ENCODE results near the gene SAPCD2.

Gene SAPCD2

DNA sequence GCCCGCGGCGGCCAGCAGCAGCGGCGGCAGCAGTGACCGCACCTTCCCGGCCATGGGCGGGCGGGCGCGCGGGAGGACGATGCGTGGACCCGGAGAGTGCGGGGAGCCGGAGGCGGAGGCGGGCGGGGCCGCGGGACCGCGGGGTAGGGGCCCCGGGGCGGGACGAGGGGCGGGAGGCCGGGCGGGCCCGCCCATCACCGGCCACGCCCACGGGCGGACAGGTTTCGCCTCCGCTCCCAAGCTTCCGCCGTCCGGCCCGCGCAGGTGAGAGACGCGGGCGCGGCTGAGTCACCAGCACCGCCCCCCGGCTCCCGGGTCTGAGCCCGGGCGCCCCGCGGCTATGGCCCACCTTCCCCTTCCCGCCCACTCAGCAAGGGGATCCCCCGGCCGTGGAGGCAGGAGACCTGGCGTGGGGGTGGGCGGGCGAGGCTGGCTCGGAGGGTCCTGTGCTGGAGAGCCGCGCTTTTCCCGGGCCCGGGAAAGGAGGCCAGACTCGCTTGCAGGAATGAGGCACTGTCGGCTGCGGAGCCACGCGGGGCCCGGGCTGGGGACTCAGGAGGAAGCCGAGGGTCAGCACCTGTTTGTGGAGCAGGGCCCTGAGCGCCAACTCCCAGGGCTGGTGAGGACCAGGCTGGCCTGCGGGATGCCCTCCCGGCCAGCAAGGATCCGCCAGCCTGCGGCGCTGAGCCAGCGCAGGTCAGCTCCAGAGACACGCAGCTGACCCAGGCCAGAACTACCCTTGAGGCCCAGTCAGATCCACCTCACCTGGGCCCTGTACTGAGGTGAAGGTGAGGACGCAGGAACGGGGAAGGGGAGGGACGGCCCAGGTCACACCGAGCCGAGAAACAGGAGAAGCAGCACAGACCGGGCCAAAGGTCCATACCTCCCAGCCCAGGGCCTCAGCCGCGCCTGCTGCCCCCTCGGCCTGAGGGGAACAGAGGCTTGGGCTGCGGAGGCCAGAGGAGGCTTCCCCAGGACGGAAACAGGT, 16.1 kb downstream of the SAPCD2 start, which contains the start of gene ENTPD2 (continued):
- TF ChIP-seq, protein P1, sequence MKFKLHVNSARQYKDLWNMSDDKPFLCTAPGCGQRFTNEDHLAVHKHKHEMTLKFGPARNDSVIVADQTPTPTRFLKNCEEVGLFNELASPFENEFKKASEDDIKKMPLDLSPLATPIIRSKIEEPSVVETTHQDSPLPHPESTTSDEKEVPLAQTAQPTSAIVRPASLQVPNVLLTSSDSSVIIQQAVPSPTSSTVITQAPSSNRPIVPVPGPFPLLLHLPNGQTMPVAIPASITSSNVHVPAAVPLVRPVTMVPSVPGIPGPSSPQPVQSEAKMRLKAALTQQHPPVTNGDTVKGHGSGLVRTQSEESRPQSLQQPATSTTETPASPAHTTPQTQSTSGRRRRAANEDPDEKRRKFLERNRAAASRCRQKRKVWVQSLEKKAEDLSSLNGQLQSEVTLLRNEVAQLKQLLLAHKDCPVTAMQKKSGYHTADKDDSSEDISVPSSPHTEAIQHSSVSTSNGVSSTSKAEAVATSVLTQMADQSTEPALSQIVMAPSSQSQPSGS (tag by site-specific recombination; IDR thresholded peaks at IDR 0.05; ENCODE audit: low read depth), result no peak
- no peak for TF ChIP-seq ZNF777 (tag by site-specific recombination; IDR thresholded peaks at IDR 0.05; ENCODE audit: borderline replicate concordance)
- no peak for TF ChIP-seq ZNF654 (tag by site-specific recombination; IDR thresholded peaks at IDR 0.05; ENCODE audit: low read depth)
- no peak for TF ChIP-seq SETDB1 (IDR thresholded peaks at IDR 0.05; ENCODE audit: insufficient read length, low read length)
- peak; percentile 80 for TF ChIP-seq KLF1 (tag by site-specific recombination; IDR thresholded peaks at IDR 0.05)
- TF ChIP-seq, protein P2, sequence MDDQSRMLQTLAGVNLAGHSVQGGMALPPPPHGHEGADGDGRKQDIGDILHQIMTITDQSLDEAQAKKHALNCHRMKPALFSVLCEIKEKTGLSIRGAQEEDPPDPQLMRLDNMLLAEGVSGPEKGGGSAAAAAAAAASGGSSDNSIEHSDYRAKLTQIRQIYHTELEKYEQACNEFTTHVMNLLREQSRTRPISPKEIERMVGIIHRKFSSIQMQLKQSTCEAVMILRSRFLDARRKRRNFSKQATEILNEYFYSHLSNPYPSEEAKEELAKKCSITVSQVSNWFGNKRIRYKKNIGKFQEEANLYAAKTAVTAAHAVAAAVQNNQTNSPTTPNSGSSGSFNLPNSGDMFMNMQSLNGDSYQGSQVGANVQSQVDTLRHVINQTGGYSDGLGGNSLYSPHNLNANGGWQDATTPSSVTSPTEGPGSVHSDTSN (CRISPR knock-in tag; IDR thresholded peaks at IDR 0.05), result no peak
- peak; percentile 94 for TF ChIP-seq ZFHX2 (tag by site-specific recombination; conservative IDR thresholded peaks at IDR 0.05)
- no peak for TF ChIP-seq ZNF596 (tag by site-specific recombination; IDR thresholded peaks at IDR 0.05)
- TF ChIP-seq ZNF433 (tag by site-specific recombination; IDR thresholded peaks at IDR 0.05; ENCODE audit: low read depth), result no peak
- TF ChIP-seq ZNF121 (tag by site-specific recombination; IDR thresholded peaks at IDR 0.05), result no peak
- TF ChIP-seq, protein P3, sequence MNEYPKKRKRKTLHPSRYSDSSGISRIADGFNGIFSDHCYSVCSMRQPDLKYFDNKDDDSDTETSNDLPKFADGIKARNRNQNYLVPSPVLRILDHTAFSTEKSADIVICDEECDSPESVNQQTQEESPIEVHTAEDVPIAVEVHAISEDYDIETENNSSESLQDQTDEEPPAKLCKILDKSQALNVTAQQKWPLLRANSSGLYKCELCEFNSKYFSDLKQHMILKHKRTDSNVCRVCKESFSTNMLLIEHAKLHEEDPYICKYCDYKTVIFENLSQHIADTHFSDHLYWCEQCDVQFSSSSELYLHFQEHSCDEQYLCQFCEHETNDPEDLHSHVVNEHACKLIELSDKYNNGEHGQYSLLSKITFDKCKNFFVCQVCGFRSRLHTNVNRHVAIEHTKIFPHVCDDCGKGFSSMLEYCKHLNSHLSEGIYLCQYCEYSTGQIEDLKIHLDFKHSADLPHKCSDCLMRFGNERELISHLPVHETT (tag by site-specific recombination; IDR thresholded peaks at IDR 0.05), result no peak
- TF ChIP-seq, protein P4, sequence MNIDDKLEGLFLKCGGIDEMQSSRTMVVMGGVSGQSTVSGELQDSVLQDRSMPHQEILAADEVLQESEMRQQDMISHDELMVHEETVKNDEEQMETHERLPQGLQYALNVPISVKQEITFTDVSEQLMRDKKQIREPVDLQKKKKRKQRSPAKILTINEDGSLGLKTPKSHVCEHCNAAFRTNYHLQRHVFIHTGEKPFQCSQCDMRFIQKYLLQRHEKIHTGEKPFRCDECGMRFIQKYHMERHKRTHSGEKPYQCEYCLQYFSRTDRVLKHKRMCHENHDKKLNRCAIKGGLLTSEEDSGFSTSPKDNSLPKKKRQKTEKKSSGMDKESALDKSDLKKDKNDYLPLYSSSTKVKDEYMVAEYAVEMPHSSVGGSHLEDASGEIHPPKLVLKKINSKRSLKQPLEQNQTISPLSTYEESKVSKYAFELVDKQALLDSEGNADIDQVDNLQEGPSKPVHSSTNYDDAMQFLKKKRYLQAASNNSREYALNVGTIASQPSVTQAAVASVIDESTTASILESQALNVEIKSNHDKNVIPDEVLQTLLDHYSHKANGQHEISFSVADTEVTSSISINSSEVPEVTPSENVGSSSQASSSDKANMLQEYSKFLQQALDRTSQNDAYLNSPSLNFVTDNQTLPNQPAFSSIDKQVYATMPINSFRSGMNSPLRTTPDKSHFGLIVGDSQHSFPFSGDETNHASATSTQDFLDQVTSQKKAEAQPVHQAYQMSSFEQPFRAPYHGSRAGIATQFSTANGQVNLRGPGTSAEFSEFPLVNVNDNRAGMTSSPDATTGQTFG (tag by site-specific recombination; IDR thresholded peaks at IDR 0.05; ENCODE audit: borderline replicate concordance), result no peak
- TF ChIP-seq ZNF169 (tag by site-specific recombination; IDR thresholded peaks at IDR 0.05), result no peak
- TF ChIP-seq, protein P5, sequence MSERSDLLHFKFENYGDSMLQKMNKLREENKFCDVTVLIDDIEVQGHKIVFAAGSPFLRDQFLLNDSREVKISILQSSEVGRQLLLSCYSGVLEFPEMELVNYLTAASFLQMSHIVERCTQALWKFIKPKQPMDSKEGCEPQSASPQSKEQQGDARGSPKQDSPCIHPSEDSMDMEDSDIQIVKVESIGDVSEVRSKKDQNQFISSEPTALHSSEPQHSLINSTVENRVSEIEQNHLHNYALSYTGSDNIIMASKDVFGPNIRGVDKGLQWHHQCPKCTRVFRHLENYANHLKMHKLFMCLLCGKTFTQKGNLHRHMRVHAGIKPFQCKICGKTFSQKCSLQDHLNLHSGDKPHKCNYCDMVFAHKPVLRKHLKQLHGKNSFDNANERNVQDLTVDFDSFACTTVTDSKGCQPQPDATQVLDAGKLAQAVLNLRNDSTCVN (tag by site-specific recombination; optimal IDR thresholded peaks at IDR 0.05), result peak; percentile 42
- TF ChIP-seq ZNF354C (tag by site-specific recombination; IDR thresholded peaks at IDR 0.05; ENCODE audit: borderline replicate concordance, low read depth), result no peak
- TF ChIP-seq ZSCAN30 (tag by site-specific recombination; IDR thresholded peaks at IDR 0.05), result no peak
- TF ChIP-seq ZEB2 (tag by site-specific recombination; IDR thresholded peaks at IDR 0.05), result no peak
- no peak for TF ChIP-seq ZNF211 (tag by site-specific recombination; IDR thresholded peaks at IDR 0.05; ENCODE audit: low read depth)
- TF ChIP-seq ZNF157 (tag by site-specific recombination; IDR thresholded peaks at IDR 0.05), result no peak
- TF ChIP-seq ZNF335 (tag by site-specific recombination; conservative IDR thresholded peaks at IDR 0.05), result no peak
- TF ChIP-seq ZNF10 (tag by site-specific recombination; IDR thresholded peaks at IDR 0.05), result no peak
- TF ChIP-seq ZFP69B (tag by site-specific recombination; IDR thresholded peaks at IDR 0.05), result no peak
- TF ChIP-seq ZNF341 (tag by site-specific recombination; IDR thresholded peaks at IDR 0.05; ENCODE audit: low read depth), result no peak
- TF ChIP-seq MYNN (tag by site-specific recombination; IDR thresholded peaks at IDR 0.05; ENCODE audit: borderline replicate concordance), result no peak
- TF ChIP-seq KLF9 (tag by site-specific recombination; IDR thresholded peaks at IDR 0.05; ENCODE audit: low read depth), result peak; percentile 46
- no peak for TF ChIP-seq IKZF3 (tag by site-specific recombination; IDR thresholded peaks at IDR 0.05)
- TF ChIP-seq ZNF747 (tag by site-specific recombination; IDR thresholded peaks at IDR 0.05), result no peak
- no peak for TF ChIP-seq GLI4 (tag by site-specific recombination; IDR thresholded peaks at IDR 0.05)
- TF ChIP-seq SCRT1 (tag by site-specific recombination; IDR thresholded peaks at IDR 0.05; ENCODE audit: borderline replicate concordance), result no peak
- TF ChIP-seq, protein P6, sequence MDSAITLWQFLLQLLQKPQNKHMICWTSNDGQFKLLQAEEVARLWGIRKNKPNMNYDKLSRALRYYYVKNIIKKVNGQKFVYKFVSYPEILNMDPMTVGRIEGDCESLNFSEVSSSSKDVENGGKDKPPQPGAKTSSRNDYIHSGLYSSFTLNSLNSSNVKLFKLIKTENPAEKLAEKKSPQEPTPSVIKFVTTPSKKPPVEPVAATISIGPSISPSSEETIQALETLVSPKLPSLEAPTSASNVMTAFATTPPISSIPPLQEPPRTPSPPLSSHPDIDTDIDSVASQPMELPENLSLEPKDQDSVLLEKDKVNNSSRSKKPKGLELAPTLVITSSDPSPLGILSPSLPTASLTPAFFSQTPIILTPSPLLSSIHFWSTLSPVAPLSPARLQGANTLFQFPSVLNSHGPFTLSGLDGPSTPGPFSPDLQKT (IDR thresholded peaks at IDR 0.05; ENCODE audit: borderline replicate concordance, low read depth, low read length), result no peak
